ENCODE data around the gene ACTR3C.
"Not testable (repeated sequence)": the region's sequence is repeated elsewhere in the genome, so short reads cannot be mapped to it uniquely, and the experiment has no call there.

ACTR3C gene

GRCh38 chr7:150325110-150325611, 1.8 kb upstream of the ACTR3C start:
- H3K4me3 ChIP-seq (ENCODE audit: control insufficient read depth, low read depth, low read length): no peak overlapping the region
- TF ChIP-seq CTCF (IDR thresholded peaks at IDR 0.05; ENCODE audit: control insufficient read depth, insufficient read depth, low read depth, low read length, missing control alignments): no peak
- peak; percentile 42 for DNase-seq (ENCODE audit: low read depth)

- TF ChIP-seq CTCF (IDR thresholded peaks at IDR 0.05; ENCODE audit: control insufficient read depth, insufficient read depth, low read depth, low read length, missing control alignments): no peak
- no peak overlapping the region for H3K4me3 ChIP-seq (ENCODE audit: control insufficient read depth, low read depth, low read length)
- no peak for DNase-seq (ENCODE audit: low read depth)
Measured at GRCh38 chr7:150324373-150324961, 1.1 kb upstream of the ACTR3C start.

DNA sequence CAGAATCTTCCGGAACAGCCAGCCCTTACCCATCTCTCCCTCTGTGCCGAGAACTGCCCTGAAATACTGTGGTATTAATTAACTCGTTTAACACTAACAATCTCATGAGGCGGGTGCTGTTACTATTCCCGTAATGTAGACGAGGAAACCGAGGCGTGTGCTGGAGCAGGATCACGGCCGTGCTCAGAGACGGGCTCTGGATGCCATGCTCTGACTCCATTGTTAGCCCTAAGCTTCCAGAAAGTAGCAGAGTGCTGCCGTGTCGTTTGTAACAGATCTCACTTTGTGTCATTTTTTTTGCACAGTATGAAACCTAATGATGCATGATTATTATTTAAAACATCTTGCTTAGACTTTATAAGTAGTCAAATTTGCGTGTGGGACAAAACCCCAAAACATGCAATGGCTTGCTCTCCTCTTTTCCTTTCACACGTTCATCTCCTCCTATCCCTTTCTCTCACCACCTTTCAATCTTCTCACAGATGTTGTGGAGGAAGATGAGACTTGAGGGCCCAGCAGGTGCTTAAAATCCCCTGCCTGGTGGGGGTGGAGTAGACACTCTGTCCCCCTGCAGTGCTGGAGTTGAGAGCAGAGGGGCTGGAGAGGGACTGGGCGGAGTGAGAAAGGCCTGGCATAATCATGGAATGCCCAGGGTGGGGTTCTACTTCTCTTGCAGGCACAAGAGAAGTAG, 482 bp upstream of the ACTR3C start:
- no peak overlapping the region for H3K4me3 ChIP-seq (ENCODE audit: control insufficient read depth, low read depth, low read length)
- TF ChIP-seq CTCF (IDR thresholded peaks at IDR 0.05; ENCODE audit: control insufficient read depth, insufficient read depth, low read depth, low read length, missing control alignments): no peak
- DNase-seq (ENCODE audit: low read depth): no peak

- H3K4me3 ChIP-seq (ENCODE audit: control insufficient read depth, low read depth, low read length): no peak overlapping the region
- TF ChIP-seq CTCF (IDR thresholded peaks at IDR 0.05; ENCODE audit: control insufficient read depth, insufficient read depth, low read depth, low read length, missing control alignments): no peak
Measured at GRCh38 chr7:150322114-150322832, 1.1 kb downstream of the ACTR3C start.

DNA sequence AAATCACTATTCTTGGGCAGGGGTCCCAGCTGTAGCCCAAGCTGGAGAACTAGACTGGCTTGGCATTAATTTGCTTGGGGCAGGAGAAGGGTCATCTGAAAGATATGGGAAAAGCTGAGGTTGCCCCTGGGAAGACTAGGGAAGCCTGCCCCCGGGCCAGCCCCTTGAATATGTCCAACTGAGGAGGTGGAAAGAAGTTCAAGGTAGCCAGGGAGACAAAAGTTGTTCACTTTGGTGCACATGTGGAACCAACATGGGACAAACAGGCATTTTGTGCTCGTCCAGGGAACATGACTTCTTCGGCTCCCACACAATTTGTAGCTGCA, 1.6 kb downstream of the ACTR3C start:
- no peak for TF ChIP-seq CTCF (IDR thresholded peaks at IDR 0.05; ENCODE audit: control insufficient read depth, insufficient read depth, low read depth, low read length, missing control alignments)
- no peak for DNase-seq (ENCODE audit: low read depth)
- H3K4me3 ChIP-seq (ENCODE audit: control insufficient read depth, low read depth, low read length): no peak overlapping the region

More at GRCh38 chr7:150322114-150322832, 1.1 kb downstream of the ACTR3C start:
- no peak for DNase-seq (ENCODE audit: low read depth)

- peak; percentile 32 for DNase-seq (ENCODE audit: low read depth)
- no peak for TF ChIP-seq CTCF (IDR thresholded peaks at IDR 0.05; ENCODE audit: control insufficient read depth, insufficient read depth, low read depth, low read length, missing control alignments)
- H3K4me3 ChIP-seq (ENCODE audit: control insufficient read depth, low read depth, low read length): no peak overlapping the region
Measured at GRCh38 chr7:150317748-150318444, 5.4 kb downstream of the ACTR3C start.

GRCh38 chr7:150316987-150317386, 6.4 kb downstream of the ACTR3C start:
- not testable (repeated sequence) for H3K4me3 ChIP-seq (ENCODE audit: control insufficient read depth, low read depth, low read length); DNase-seq (ENCODE audit: low read depth)
